ENCODE measurements around the gene CD3E. TPM values are rescaled to one million over a fixed set of nuclear protein-coding genes. Genes with fewer than 3 reads are reported as not detected.

Gene CD3E
- total RNA-seq, 1 experiment from 2014 or later, result not detected

DNA sequence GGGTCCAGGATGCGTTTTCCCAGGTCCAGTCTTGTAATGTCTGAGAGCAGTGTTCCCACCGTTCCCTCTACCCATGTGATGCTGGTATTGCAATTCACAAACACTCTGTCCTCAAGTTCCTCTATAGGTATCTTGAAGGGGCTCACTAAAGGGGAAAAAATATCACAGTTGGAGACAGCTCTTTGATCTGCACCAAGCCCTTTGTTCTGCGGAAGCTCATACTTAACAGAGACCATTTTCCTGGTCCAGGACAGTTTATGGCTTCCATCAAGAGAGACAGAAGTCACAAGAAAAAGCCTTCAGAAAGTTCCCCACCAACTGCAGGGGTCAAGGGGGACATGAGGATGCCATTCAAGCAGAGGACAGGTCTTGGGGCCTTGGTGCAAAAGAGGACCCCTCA, 35.9 kb downstream of the CD3E start:
- POLR2A ChIA-PET, result no interaction called here
- H3K27me3 Mint-ChIP-seq (ENCODE audit: insufficient read depth, unreplicated experiment), result peaks cover 11% of the 10 kb centered on the region
- no peak overlapping the region for H3K4me3 Mint-ChIP-seq (ENCODE audit: unreplicated experiment)
- intact Hi-C loops (cut with micrococcal nuclease), result no loop called here
- H3K9me3 Mint-ChIP-seq (ENCODE audit: unreplicated experiment), result no peaks in the 10 kb centered on the region
- no peaks in the 10 kb centered on the region for H3K4me1 Mint-ChIP-seq (ENCODE audit: insufficient read depth, unreplicated experiment)
- no peak for DNase-seq (ENCODE audit: unreplicated experiment)
- TF ChIP-seq, protein P1, sequence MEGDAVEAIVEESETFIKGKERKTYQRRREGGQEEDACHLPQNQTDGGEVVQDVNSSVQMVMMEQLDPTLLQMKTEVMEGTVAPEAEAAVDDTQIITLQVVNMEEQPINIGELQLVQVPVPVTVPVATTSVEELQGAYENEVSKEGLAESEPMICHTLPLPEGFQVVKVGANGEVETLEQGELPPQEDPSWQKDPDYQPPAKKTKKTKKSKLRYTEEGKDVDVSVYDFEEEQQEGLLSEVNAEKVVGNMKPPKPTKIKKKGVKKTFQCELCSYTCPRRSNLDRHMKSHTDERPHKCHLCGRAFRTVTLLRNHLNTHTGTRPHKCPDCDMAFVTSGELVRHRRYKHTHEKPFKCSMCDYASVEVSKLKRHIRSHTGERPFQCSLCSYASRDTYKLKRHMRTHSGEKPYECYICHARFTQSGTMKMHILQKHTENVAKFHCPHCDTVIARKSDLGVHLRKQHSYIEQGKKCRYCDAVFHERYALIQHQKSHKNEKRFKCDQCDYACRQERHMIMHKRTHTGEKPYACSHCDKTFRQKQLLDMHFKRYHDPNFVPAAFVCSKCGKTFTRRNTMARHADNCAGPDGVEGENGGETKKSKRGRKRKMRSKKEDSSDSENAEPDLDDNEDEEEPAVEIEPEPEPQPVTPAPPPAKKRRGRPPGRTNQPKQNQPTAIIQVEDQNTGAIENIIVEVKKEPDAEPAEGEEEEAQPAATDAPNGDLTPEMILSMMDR (IDR thresholded peaks at IDR 0.05; ENCODE audit: unreplicated experiment), result no peak
- no TSS peak for BruUV-seq (replicated peaks)
- H3K27ac Mint-ChIP-seq (ENCODE audit: low read depth, unreplicated experiment), result no peak overlapping the region
- CTCF ChIA-PET, result interaction anchor here (1.1 to 1.3 kb wide), 2 partner anchors 32 to 45 kb away, joined by 3 read pairs; no protein-coding TSS in a partner anchor
- no peaks in the 10 kb centered on the region for H3K36me3 Mint-ChIP-seq (ENCODE audit: insufficient read depth, unreplicated experiment)

DNA sequence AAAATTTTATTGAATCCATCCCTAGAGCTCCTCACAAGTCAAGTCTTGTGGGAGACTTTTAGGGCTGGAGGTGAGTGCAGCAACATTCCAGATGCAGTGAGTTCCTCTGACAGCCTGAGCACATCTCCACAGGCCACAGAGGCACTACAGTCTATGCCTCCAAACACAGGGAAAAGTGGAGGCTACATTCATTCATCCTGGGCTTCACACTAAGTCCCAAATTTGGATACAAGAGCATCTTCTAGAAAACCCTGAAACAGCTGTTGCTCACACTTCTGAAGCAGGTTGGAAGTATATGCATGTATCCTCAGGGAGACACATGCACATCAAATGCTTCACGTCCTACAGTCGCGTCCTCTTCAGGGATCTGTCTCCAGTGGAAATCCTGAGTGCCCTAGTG, 36.7 kb downstream of the CD3E start:
- Mint-ChIP-seq H3K4me3 (ENCODE audit: unreplicated experiment) (no peak overlapping the region), H3K4me1 (ENCODE audit: insufficient read depth, unreplicated experiment) (no peaks in the 10 kb centered on the region), H3K27me3 (ENCODE audit: insufficient read depth, unreplicated experiment) (peaks cover 17% of the 10 kb centered on the region), H3K9me3 (ENCODE audit: unreplicated experiment) (no peaks in the 10 kb centered on the region), H3K36me3 (ENCODE audit: insufficient read depth, unreplicated experiment) (no peaks in the 10 kb centered on the region), H3K27ac (ENCODE audit: low read depth, unreplicated experiment) (no peak overlapping the region)
- ChIA-PET POLR2A (no interaction called here), CTCF (interaction anchor here (0.6 kb wide), 1 partner anchor 145 kb away, joined by 3 read pairs; no protein-coding TSS in a partner anchor)
- TF ChIP-seq, protein P1 (IDR thresholded peaks at IDR 0.05; ENCODE audit: unreplicated experiment), result no peak
- no peak for DNase-seq (ENCODE audit: unreplicated experiment)
- intact Hi-C loops (cut with micrococcal nuclease), result no loop called here
- no TSS peak for BruUV-seq (replicated peaks)

DNA sequence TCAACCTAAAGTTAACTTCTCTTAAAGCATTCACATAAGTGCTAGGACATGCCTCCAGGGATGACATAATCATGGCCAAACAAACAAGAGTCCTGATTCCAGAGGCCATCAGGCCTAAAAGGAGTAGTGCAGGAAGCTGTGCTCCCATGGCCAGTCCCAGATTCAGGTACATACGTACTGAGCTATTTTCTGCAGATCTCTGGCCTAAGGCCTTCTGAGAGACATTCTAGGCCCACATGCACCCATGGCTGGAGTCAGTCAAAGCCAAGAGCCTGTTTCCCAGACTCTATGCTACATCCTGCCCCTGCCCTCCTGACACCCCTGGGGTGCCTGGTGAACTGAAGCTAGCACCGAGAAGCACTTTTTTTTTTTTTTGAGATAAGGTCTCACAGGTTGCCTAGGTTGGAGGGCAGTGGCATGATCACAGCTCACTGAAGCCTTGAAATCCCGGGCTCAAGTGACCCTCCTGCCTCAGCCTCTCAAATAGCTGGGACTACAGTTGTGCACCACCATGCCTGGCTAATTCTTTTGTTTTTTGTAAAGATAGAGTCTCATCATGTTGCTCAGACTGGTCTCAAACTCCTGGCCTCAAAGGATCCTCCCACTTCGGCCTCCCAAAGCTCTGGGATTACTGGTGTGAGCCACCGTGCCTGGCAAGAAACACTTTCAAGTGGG, 37.4 kb downstream of the CD3E start:
- BruUV-seq (replicated peaks), result no TSS peak
- CTCF ChIA-PET, result interaction anchor here (0.6 to 1.3 kb wide), 3 partner anchors 11 to 145 kb away, joined by 3 read pairs; no protein-coding TSS in a partner anchor
- DNase-seq (ENCODE audit: unreplicated experiment), result no peak
- Mint-ChIP-seq H3K27me3 (ENCODE audit: insufficient read depth, unreplicated experiment) (peaks cover 24% of the 10 kb centered on the region), H3K36me3 (ENCODE audit: insufficient read depth, unreplicated experiment) (no peaks in the 10 kb centered on the region), H3K4me1 (ENCODE audit: insufficient read depth, unreplicated experiment) (no peaks in the 10 kb centered on the region), H3K4me3 (ENCODE audit: unreplicated experiment) (no peak overlapping the region), H3K27ac (ENCODE audit: low read depth, unreplicated experiment) (no peak overlapping the region), H3K9me3 (ENCODE audit: unreplicated experiment) (no peaks in the 10 kb centered on the region)
- TF ChIP-seq, protein P1 (IDR thresholded peaks at IDR 0.05; ENCODE audit: unreplicated experiment), result no peak
- intact Hi-C loops (cut with micrococcal nuclease), result no loop called here
- POLR2A ChIA-PET, result interaction anchor here (0.6 to 0.7 kb wide), 2 partner anchors 98 to 329 kb away, joined by 3 to 4 read pairs; no protein-coding TSS in a partner anchor

DNA sequence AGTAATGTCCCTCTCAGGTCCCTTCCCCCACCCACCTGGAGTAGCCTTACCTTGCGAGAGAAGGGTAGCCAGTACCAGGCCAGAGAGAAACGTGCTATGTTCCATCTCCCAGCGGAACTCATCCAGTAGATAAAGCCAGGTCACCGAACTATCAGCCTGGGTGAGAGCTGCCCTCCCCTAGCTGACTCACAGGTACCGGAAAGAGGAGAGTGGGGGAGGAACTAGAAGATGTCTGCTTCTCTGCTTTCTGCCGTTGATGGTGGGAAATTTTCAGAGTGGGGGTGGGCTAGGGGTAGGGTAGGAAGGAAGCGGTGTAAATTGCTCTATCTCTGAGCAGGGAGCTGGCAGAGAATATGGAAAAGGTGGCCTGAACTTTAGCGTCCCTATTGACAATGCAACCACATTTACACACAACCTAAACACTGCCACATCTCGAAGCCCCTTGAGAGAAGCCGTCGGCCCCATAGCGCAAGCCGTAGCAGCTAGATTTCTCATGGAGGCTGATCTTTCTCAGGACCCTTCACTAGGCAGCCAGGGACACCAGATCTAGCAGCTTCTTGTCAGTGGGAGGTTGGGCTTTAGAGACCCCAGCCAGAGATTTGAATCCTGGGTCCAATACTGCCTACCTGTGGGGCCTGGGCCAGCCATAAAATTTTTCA, 38.1 kb downstream of the CD3E start, which contains the start of gene CD3D:
TSS of gene CD3D (minus strand) at position 203 of the 659 bp plus-strand sequence. CDS start at position 105, 98 bp downstream.
- CTCF ChIA-PET, result interaction anchor here (1.3 kb wide), 1 partner anchor 11 kb away, joined by 3 read pairs; no protein-coding TSS in a partner anchor

More for the DNA sequence above, 38.1 kb downstream of the CD3E start, which contains the start of gene CD3D:
- POLR2A ChIA-PET, result interaction anchor here (0.7 kb wide), 1 partner anchor 330 kb away, joined by 3 read pairs; no protein-coding TSS in a partner anchor
- no peaks in the 10 kb centered on the region for H3K9me3 Mint-ChIP-seq (ENCODE audit: unreplicated experiment)
- BruUV-seq (replicated peaks), result no TSS peak
- DNase-seq (ENCODE audit: unreplicated experiment), result no peak
- peaks cover 30% of the 10 kb centered on the region for H3K27me3 Mint-ChIP-seq (ENCODE audit: insufficient read depth, unreplicated experiment)
- no peaks in the 10 kb centered on the region for H3K36me3 Mint-ChIP-seq (ENCODE audit: insufficient read depth, unreplicated experiment)
- no peaks in the 10 kb centered on the region for H3K4me1 Mint-ChIP-seq (ENCODE audit: insufficient read depth, unreplicated experiment)
- TF ChIP-seq, protein P1 (IDR thresholded peaks at IDR 0.05; ENCODE audit: unreplicated experiment), result no peak
- no peak within 1 kb of the TSS for H3K4me3 Mint-ChIP-seq (ENCODE audit: unreplicated experiment)
- H3K27ac Mint-ChIP-seq (ENCODE audit: low read depth, unreplicated experiment), result no peak within 1 kb of the TSS
- intact Hi-C loops (cut with micrococcal nuclease), result no loop called here
